GM21526 (cell line): Measurements from ENCODE around the gene RAPGEF4.

ENCODE experiments used
- ATAC-seq: cut with Tn5 transposase; IDR thresholded peaks from one replicate; pipeline ENCODE4 v1.9.1; 2021; ENCODE audit warnings: moderate library complexity; ENCODE audit not compliant: unreplicated experiment, low FRiP score

RAPGEF4 gene

DNA sequence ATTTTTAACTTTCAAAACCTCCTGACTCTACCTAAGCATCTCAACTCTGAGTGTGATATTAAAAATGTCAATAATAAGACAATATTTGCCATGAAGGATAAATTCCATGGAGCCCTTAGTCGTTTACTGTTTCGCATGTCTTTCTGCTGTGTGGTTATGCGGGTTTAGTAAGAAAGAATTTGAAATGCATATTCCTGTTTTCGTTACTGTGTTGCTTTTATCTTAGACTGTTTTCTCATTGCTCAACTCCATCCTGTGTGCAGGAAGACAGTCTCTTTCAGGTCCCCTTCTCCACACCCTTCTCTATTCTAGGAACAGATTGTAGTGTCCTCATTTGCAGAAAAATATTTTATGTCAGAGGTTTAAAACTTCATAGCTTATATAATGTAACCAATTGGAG, 257.5 kb downstream of the RAPGEF4 start:
- ATAC-seq, result no peak

DNA sequence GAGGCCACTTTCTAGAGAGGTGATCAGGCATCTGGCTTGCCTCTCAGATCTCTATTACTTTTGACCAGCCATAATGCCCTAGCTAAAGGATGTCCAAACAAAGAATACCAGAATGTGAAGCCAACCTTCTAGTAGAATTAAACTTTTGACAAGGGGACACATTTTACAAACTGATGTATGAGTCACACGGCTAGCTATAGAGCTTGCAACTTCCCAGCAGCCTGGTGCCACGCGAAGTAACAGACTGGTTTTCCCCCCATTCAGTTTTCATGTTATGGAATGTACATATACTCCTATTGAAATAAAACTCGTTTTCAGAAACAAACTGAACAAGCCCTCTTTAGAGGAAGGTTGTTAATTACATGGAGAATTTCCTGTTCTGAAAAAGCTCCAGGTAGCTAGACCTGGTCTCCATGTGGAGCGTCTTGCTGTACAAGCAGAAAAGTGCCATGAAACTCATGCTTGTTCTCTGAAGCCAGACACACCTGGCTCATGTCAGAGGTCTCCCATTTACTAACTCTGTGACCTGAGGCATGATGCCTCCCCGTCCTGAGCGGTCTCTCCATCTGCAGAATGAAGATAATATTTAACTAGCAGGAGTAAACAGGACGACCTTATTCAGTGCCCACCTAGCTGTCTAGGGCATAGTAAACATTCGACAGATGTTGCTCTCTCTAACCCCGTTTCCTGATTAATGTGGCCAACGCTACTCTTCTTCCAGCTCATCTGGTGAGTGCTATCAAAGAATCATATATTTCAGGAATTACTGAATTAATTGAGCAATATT, 258.5 kb downstream of the RAPGEF4 start:
- no peak for ATAC-seq

DNA sequence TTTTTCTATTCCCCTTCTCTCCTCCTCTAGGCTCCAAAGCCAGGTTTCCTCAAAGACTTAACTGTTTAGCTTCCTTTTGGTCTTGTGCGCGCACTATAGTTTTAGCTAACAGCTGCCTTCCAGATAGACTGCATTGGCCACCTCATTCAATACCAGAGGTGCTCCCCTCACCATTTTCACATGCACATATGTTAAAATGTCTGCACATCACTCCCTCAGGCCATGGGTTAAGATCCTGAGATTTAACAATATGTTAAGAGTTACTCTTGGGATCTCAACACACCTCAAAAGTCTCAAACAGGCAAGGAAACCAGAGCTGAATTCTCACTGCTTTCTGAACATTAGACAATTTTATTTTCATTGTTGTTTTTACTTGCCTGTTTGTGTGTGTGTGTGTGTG, 259.2 kb downstream of the RAPGEF4 start:
- ATAC-seq, result no peak

DNA sequence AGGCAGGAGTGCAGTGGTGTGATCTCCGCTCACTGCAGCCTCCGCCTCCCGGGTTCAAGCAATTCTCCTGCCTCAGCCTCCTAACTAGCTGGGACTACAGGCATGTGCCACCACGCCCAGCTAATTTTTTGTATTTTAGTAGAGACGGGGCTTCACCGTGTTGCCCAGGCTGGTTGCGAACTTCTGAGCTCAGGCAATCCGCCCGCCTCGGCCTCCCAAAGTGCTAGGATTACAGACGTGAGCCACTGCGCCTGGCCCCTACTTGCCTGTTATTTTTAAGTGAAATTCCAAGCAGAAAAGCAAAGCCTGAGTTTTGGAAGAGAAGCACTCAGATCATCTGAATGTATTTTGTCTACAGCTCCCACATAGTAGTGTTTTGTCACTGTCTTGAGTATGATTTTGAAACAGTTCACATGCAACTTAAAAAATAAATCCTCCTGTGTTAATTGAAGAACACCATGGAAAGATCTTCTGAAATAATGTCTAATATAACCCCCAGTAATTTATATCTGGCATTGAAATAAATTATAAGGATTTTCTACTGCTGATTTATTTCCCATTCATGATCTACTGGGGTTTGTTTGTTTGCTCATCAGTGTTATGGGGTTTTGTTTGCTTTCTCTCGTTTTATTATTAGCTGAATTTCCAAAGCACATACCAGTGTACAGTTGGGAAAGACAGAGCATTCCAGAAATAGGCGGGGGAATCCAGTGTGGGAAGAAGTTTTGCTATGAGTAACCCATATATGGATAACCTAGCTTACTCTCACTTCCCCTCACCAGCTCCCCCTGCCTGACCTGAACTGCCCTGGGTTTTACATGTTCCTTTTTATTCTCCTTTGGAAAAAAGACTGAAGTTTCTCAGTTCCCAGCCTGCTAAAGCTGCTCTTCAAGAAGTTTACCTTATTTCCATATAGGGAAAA, 259.9 kb downstream of the RAPGEF4 start:
- no peak for ATAC-seq

DNA sequence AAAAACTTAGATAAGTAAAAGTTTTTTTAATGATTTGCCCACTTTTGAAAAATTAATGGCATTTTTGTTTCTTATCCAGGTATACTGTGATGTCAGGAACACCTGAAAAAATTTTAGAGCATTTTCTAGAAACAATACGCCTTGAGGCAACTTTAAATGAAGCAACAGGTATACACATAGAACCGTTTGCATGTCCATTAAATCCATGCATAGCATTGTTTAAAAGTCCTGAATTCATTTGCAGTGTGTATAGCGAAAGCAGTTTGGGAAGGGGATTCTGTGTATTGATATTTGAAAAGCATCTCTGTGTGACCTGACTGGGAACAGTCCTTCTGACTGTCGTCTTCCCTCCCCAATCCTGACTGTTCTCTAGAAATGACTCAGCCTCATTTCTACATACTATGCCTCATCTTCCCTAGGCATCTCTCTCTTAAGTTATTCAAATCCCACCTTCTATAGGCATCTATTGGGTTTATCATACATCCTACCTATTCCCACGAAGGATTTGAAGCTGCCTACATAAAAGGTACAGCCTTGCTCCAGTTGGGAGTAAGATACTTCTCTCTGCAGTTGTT, 260.8 kb downstream of the RAPGEF4 start:
- ATAC-seq, result no peak

DNA sequence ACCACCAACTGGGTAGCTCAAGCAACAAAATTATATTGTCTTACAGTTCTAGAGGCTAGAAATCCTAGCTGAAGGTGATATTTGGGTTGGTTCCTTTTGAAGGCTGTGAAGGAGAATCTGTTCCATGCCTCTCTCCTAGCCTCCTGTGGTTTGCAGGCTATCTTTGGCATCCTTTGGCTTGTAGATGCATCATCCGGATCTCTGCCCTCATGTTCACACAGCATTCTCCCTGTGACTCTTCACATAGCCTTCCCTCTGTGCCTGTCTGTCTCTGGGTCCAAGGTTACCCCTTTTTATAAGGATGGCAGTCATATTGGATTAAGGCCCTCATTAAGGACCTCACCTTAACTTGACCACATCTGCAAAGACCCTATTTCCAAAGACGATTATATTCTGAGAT, 261.4 kb downstream of the RAPGEF4 start:
- no peak for ATAC-seq

DNA sequence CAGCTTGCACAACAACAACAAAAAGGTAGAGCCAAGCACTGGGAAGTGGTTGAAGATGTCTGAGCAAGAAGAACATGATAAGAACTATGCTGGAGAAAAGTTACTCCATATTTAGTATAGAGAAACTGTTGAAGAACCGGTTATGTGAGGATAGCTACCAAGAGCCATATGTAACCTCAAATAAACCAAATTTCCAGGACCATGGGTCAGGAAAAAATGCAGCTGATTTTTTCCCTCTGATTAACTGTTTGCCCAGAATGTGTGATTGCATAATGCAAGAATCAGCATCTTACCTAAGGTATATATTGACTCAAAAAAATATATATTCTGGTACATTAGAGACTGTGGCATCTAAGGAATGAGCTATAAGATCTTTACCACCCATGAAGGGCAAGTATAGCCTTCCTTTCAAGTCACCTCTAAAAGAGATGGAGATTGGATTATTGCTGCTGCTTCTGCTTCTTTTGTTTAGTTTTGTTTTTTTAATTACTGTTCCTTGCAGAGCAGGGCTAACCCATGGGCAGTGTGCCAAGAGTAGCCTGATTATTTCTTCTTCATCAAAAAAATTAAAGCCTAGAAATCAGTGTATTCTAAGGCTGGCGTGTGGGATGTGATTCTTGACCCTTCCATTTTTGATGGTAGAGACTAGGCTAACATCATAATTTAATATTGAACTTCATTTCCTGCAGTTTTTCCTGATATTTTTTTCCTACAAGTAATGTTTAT, 263.1 kb downstream of the RAPGEF4 start:
- ATAC-seq, result no peak

DNA sequence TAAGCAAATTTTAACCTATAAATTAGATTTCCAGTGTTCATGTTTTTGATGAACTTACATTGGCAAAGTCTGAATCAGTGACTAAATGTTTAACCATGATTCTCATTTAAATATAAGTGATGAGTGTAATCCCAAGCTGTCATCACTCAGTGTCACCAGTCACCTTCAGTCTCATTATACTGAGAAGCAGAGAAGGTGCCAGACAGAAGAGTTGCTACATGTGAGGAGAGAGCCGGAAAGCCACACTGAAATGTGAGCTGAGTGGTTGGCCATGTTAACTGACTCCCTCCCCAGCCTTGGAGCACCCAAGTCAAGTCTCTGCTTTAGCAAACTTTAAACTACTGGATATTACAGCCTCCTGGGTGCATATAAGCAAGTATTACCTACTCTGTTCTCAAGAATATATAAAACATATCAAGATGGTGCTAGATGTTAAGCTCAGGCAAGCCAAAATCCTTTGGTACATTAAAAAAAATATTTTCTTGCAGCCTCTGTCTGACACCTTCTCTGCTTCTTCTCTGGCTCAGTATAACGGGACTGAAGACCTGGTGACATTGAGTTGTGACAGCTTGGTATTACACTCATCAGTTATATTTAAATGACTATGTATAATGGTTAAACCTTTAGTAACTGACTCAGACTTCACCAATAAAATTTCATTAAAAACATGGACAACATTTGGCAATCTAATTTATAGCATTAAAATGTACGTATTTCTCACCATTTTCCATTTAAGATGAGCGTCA, 264.2 kb downstream of the RAPGEF4 start:
- no peak for ATAC-seq

DNA sequence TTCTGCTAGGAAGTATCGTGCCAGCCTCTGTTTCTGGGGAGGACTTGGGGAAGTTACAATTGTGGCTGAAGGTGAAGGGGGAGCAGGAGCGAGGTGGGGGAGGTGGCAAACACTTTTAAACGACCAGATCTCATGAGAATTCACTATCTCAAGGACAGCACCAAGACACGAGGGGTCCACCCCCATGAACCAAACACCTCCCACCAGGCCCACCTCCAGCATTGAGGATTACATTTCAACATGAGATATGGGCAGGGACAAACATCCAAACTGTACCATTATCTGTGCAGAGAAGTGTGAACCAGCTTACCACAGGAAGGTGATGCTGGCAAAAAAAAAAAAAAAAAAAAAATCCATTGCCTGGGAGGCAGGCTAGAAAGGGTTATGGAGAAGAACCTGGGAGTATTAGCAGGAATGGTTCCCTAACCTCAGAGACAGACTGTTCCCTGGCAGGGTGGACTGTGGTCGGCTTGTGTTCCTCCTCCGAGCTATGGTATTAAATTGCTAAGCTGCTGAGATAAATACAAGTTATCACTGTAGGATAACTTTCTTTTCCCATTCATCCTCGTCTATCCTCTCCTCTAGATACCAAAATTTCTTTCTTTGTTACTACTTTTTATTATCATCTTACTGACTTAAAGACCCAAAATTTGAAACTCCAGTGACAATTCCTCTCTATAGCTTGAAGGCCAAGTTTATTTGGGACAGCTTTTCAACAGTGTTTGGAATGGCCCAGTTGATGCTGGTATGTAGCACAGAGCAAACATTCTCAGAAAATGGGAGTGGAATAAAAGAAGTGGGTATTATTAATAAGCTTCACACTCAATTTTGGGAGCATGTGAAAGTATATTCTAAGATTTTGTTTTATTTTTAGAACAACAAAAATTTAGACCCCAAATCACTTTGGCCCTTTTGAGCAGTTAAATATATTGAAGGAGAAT, 266.3 kb downstream of the RAPGEF4 start:
- ATAC-seq, result no peak

DNA sequence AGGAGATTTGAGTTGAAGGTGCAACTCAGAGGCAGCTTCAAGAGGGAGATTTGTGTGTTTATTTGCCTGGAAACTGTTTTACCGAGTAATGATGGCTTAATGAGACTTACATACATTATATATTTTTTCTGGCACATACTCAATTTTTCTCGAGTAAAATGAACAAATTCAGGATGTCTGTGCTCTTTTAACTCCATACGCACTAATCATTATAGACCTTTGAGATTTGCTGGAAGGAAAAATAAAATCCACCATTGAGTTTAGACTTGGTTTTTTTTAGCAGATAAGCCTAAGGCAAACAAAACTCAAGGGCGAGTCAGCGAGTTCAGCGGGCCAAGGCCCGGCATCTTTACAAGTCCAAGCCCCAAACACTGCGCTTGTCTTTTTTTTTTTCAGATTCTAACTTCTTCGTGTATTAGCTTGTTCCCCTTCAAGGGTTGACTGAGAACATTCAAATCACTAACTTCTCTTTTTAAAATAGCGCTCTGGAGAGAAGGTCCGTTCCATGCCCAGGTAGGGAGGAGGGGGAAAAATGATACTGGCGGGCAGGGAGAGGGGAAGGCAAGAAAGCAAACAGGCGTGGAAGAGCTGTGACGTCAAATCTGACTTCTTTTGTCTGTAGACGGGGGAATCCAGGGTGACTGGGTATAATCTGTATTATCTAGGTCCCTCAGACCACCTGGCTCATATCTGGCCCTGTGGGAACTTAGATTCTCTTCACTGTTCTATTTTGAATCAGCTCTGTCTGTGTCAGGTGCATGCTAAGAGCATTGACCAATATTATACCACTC, 267.3 kb downstream of the RAPGEF4 start:
- no peak for ATAC-seq

DNA sequence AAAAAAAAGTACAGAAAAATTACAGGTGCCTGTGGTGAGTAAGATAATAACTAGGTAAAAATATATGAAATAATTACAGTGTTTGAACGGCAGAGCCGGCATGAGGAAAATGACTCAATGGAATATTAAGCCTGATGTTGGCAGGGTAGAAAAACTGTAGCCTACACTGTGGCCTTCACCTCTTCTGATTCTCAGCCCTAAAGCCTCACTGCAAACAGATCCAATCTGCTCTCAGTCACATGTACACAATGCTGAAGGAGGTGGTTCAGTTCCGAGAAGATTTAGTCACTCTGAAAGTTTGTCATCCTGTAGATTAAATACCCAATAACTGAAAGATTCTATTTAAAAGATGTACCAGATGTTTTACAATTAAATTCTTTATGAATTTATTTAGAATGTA, 273.1 kb downstream of the RAPGEF4 start:
- ATAC-seq, result no peak

DNA sequence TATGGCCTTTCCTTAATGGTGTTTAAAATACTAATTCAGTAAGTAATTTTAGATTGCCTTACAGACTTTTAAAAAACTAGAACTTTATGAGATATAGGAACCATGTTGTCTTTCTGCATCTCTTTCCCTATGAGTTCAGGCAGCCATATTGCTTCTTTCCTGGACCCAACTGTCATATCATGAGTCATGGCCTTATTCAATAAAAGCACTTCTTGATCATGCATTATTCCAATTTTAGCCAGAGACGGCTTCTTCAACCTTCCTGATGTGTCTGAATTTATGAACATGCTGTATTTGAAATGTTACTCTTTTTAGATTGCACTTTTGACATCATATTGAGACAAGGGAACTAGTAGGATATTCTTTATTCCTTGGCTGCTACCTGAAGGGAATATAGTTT, 274.6 kb downstream of the RAPGEF4 start:
- ATAC-seq, result no peak

DNA sequence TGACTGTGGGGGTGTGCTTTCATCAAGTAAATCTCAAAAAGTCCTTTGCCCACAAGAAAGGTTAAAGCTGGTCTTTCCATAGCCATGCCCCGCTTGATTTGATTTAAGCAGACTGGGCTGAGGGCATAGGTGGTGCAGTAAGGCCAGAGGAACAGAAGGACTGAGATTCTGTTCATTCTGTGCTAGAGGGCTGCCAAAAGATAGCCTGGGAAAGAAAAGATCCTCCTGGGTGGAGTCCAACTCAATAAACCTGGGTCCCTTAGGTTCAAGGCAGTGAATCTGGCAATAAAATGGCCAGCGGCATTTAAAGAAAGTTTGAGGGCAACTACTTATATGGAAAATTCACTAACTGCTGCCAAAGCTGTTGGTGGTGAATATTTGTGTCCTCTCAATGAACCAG, 280.8 kb downstream of the RAPGEF4 start:
- ATAC-seq, result no peak

DNA sequence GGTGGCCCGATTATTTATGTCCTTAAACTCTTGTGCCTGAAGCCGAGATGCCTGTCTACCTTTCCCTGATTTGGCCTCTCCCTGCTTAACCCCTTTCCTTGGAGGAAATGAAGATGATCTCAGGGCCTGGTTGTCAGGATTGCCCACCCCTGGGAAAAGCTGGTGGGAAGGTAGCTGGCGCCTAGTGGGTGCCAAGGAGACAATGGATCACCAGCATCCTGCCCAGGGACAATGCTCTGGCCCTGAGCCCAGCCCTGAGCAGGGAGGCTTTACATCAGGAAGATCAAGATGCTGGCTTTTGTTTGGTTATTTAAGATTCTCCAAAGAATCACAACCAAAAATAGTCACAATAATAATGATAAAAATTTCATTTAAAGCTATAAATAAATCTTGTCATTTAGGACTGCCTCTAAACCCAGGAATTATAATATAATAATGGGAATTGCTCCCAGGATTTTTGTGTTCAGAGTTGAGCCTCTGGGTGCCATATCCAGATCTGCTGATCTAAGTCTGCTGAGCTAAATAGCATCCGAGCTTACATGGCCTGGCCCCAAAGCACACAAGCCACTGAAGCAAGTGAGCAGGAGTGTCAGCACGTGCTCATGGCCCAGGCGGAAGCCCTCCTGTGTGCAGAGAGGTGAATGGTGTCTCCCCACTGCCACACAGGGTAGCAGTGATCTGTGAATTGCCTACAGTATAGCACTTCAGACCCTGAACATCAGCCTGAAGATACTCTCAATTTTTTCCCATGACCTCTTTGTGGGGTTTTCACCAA, 282.2 kb downstream of the RAPGEF4 start:
- ATAC-seq, result no peak

DNA sequence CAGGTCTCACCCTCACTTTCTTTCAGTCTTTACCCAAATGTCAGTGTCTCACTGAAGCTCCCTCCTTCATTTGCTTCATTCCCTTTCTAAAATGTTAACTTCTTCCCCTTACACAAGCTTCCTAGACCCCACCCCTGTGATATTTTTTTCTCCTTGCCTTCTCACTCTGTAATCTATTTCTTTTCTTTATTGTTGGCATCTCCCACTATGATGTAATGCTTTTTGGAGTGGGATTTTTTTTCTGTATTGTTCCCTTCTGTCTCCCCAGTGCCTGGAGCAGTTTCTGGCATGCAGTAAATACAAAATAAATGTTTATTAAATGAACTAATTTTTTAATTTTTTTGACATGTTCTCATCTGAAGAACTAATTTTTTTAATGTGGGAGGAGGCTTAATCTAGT, 284.1 kb downstream of the RAPGEF4 start:
- no peak for ATAC-seq

DNA sequence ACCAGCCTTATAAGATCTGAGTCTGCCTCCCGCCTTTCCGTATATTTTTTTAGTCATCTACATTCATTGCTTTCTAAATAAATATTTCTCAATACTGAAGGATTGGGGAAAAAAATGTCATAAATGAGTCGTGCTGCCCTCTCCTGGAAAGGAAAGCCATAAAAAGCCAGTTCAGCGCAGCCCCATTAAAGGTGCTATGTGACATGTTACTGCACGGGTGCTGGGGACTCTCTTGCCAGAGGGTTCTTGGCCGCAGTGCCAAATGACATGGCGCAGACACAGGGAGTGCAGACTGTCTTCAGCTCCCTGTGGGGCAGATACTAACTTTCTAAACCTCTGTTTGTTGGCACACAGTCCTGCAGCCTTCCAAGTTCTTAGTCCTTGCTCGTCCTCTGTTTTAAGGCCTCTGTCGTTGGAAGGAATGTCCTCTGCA, 286.3 kb downstream of the RAPGEF4 start:
- ATAC-seq, result no peak

DNA sequence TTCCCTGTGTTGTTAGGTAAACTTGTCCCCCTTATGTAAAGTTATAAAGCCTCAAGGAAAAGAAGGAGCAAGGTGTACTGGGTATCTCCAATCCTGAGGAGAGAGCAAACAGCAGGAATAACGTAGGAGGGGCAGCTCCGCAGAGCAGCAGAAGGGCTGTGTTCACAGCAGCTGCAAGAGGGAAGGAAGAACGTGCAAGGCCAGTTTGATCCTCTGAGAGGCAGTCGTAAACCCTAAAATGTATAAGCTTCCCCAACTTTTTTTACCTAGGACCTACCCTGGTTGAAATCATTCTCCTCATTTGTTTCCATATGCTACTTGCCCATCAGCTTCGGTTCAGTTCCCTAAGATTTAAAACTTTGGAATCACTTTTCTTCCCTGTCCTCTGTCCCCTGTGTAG, 288.1 kb downstream of the RAPGEF4 start:
- ATAC-seq, result no peak
